Cardiac fibroblast (primary cell): ENCODE results near the gene MEIS1.

ENCODE experiments used
- DNase-seq, 2 donors: peaks; one replicate each; pipeline versions ENCODE4 v3.0.0 to v3.0.0-alpha.2; 2010; ENCODE audit warnings: low read depth in 2 of 2
- H3K4me3 ChIP-seq, 2 donors: replicated peaks in 1 of 2; 1 replicate in 1 of 2; 2 replicates in 1 of 2; pipeline ENCODE4 v1.5.1; 2011; ENCODE audit warnings: low read depth in 2 of 2, low read length in 2 of 2, mild to moderate bottlenecking in 2 of 2, moderate library complexity in 1 of 2
- CTCF ChIP-seq: IDR thresholded peaks from one replicate; pipeline ENCODE4 v1.5.1; 2011; ENCODE audit warnings: low read depth, mild to moderate bottlenecking, low read length, inconsistent platforms

MEIS1 gene

GRCh38 chr2:66526180-66526579, 91.3 kb downstream of the MEIS1 start:
- no peak overlapping the region for H3K4me3 ChIP-seq
- DNase-seq: peak in 1 of 2 donors; percentile 61
- no peak for TF ChIP-seq CTCF

GRCh38 chr2:66528974-66529724, 94.2 kb downstream of the MEIS1 start:
- no peak for TF ChIP-seq CTCF
- no peak for DNase-seq
- H3K4me3 ChIP-seq: no peak overlapping the region

GRCh38 chr2:66530651-66531050, 95.7 kb downstream of the MEIS1 start:
- no peak for TF ChIP-seq CTCF
- no peak for DNase-seq
- H3K4me3 ChIP-seq: no peak overlapping the region

GRCh38 chr2:66531155-66531554, 96.2 kb downstream of the MEIS1 start:
- peak in 1 of 2 donors; percentile 25 for DNase-seq
- no peak for TF ChIP-seq CTCF
- H3K4me3 ChIP-seq: no peak overlapping the region

GRCh38 chr2:66531567-66531966, 96.6 kb downstream of the MEIS1 start:
- DNase-seq: no peak
- no peak overlapping the region for H3K4me3 ChIP-seq
- no peak for TF ChIP-seq CTCF

- H3K4me3 ChIP-seq: no peak overlapping the region
- TF ChIP-seq CTCF: no peak
- peak in 1 of 2 donors; percentile 67 for DNase-seq
Measured at GRCh38 chr2:66532972-66533868, 98.3 kb downstream of the MEIS1 start.
